ENCODE measurements around the gene ZNF91.
"Not testable (repeated sequence)": the region's sequence is repeated elsewhere in the genome, so short reads cannot be mapped to it uniquely, and the experiment has no call there.

The ZNF91 gene

GRCh38 chr19:23305555-23305954, 89.7 kb downstream of the ZNF91 start:
- in situ Hi-C loops (cut with MboI; ENCODE audit: low sequenced_read_pairs, unreplicated experiment) = no loop called here
- DNase-seq (ENCODE audit: low spot score) = no peak
- no peak for TF ChIP-seq CTCF (IDR thresholded peaks at IDR 0.05; ENCODE audit: borderline replicate concordance, control extremely low read depth, extremely low read depth, insufficient read depth, missing control alignments)

- TF ChIP-seq CTCF (IDR thresholded peaks at IDR 0.05; ENCODE audit: borderline replicate concordance, control extremely low read depth, extremely low read depth, insufficient read depth, missing control alignments) = no peak
Observed at GRCh38 chr19:23304238-23304637, 91.0 kb downstream of the ZNF91 start.

GRCh38 chr19:23294141-23294540, 101.1 kb downstream of the ZNF91 start:
- TF ChIP-seq CTCF (IDR thresholded peaks at IDR 0.05; ENCODE audit: borderline replicate concordance, control extremely low read depth, extremely low read depth, insufficient read depth, missing control alignments) = no peak
- no peak for DNase-seq (ENCODE audit: low spot score)
- in situ Hi-C loops (cut with MboI; ENCODE audit: low sequenced_read_pairs, unreplicated experiment) = no loop called here

More at GRCh38 chr19:23304238-23304637, 91.0 kb downstream of the ZNF91 start:
- DNase-seq (ENCODE audit: low spot score) = no peak
- in situ Hi-C loops (cut with MboI; ENCODE audit: low sequenced_read_pairs, unreplicated experiment) = no loop called here

- DNase-seq (ENCODE audit: low spot score); in situ Hi-C loops (cut with MboI; ENCODE audit: low sequenced_read_pairs, unreplicated experiment): not testable (repeated sequence)
Observed at GRCh38 chr19:23289966-23290365, 105.3 kb downstream of the ZNF91 start.
